Tibial nerve (tissue), 4 donors: Measurements from ENCODE around the gene FTCD.

ENCODE experiments used
- CTCF ChIP-seq, 5 experiments: fragments of 200-600 bp in 3 of 5; fragments of 450-650 bp in 2 of 5; sonication (generic) in 3 of 5; IDR thresholded peaks; one replicate each; pipeline ENCODE4 v1.5.1; 2016 to 2019; ENCODE audit warnings: antibody characterized with exemption in 5 of 5, mild to moderate bottlenecking in 3 of 5, moderate library complexity in 2 of 5
- EP300 ChIP-seq, 2 donors: sonication (generic); formaldehyde crosslinking; IDR thresholded peaks; one replicate each; pipeline ENCODE4 v1.6.1; 2017; ENCODE audit warnings: antibody characterized with exemption in 2 of 2, mild to moderate bottlenecking in 1 of 2

- TF ChIP-seq CTCF (IDR thresholded peaks at IDR 0.05) (no peak), EP300 (IDR thresholded peaks at IDR 0.05) (no peak)
These were observed 62.3 kb downstream of the FTCD start for GRCh38 chr21:46092811-46093667.
